H1 (cell line): ENCODE data around the gene SRRM5.

Source experiments
- CTCF ChIP-seq, 3 experiments: IDR thresholded peaks; 1 replicate in 2 of 3; 2 replicates in 1 of 3; pipeline versions ENCODE4 v1.5.1 to v1.6.1; 2011; ENCODE audit warnings: low read length in 3 of 3, mild to moderate bottlenecking in 3 of 3, inconsistent platforms in 2 of 3, low read depth in 1 of 3, moderate library complexity in 1 of 3; ENCODE audit not compliant: insufficient read depth in 1 of 3; ENCODE audit errors: control extremely low read depth in 1 of 3
- POLR2A ChIP-seq, 2 experiments: IDR thresholded peaks; 1 replicate in 1 of 2; 2 replicates in 1 of 2; pipeline ENCODE4 v1.6.1; 2011; ENCODE audit warnings: low read depth in 2 of 2, low read length in 2 of 2, mild to moderate bottlenecking in 2 of 2; ENCODE audit errors: control extremely low read depth in 1 of 2
- POLR2AphosphoS5 ChIP-seq: IDR thresholded peaks from 2 replicates; pipeline ENCODE4 v1.6.1; 2011; ENCODE audit warnings: low read depth, low read length
- RAD21 ChIP-seq, 2 experiments: IDR thresholded peaks in 1 of 2; conservative IDR thresholded peaks in 1 of 2; 2 replicates each; pipeline ENCODE4 v1.6.1; 2011; ENCODE audit warnings: low read depth in 2 of 2, low read length in 2 of 2, improper control_type of control experiment in 1 of 2, inconsistent platforms in 1 of 2, mild to moderate bottlenecking in 1 of 2, moderate library complexity in 1 of 2
- RFX5 ChIP-seq: IDR thresholded peaks from 2 replicates; pipeline ENCODE4 v1.6.1; 2011; ENCODE audit warnings: low read depth, low read length, improper control_type of control experiment, borderline replicate concordance
- RNF2 ChIP-seq: fragments of 200-900, 300-1000 bp; sonication (generic); IDR thresholded peaks from 2 replicates; pipeline ENCODE4 v1.7.1; 2016; ENCODE audit warnings: borderline replicate concordance, low read depth, mild to moderate bottlenecking, antibody characterized with exemption, low read length; ENCODE audit not compliant: poor library complexity, severe bottlenecking; ENCODE audit errors: missing control alignments
- SRF ChIP-seq: IDR thresholded peaks from 2 replicates; pipeline ENCODE4 v1.6.1; 2011; ENCODE audit warnings: mild to moderate bottlenecking, low read depth, low read length, moderate library complexity

GRCh38 chr19:43581467-43581866 is 30.4 kb upstream of the SRRM5 start:
- TF ChIP-seq RFX5, result no peak
- TF ChIP-seq CTCF (IDR thresholded peaks at IDR 0.05; ENCODE audit: control extremely low read depth in 1 of 3, insufficient read depth in 1 of 3, low read depth in 1 of 3, low read length in 3 of 3), result no peak
- no peak for TF ChIP-seq SRF
- no peak for TF ChIP-seq RNF2
- TF ChIP-seq POLR2A (IDR thresholded peaks at IDR 0.05; ENCODE audit: control extremely low read depth in 1 of 2, low read depth in 2 of 2, low read length in 2 of 2), result no peak
- no peak for TF ChIP-seq POLR2AphosphoS5
- TF ChIP-seq RAD21 (IDR thresholded peaks at IDR 0.05 in 1 of 2, conservative IDR thresholded peaks at IDR 0.05 in 1 of 2; ENCODE audit: low read depth in 2 of 2, low read length in 2 of 2), result no peak
